Body of pancreas (tissue), 4 donors: Measurements from ENCODE around the gene CPEB4. TPM values are rescaled to one million over a fixed set of nuclear protein-coding genes. Genes with fewer than 3 reads are reported as not detected.

ENCODE experiments used
- ATAC-seq: fragments of 150-250 bp; one replicate; pipeline ENCODE4 v1.9.1; 2016
- DNase-seq, 4 donors: peaks; one replicate each; pipeline ENCODE4 v3.0.0-alpha.2; 2019
- H3K27ac ChIP-seq, 4 donors: fragments of 200-600 bp; sonication (generic); 1 replicate in 3 of 4; 2 replicates in 1 of 4; pipeline versions ENCODE4 v1.5.1 to v1.6.1; 2016 to 2019; ENCODE audit warnings: mild to moderate bottlenecking in 1 of 4, mixed read lengths in 1 of 4, moderate library complexity in 1 of 4
- H3K27me3 ChIP-seq, 2 donors: fragments of 200-600 bp; sonication (generic); one replicate each; pipeline ENCODE4 v1.6.0; 2016; ENCODE audit warnings: mild to moderate bottlenecking in 1 of 2
- H3K36me3 ChIP-seq, 2 donors: fragments of 200-600 bp; sonication (generic); replicated peaks in 1 of 2; 2 replicates each; pipeline ENCODE4 v1.5.1; 2016; ENCODE audit warnings: low read depth in 2 of 2; ENCODE audit not compliant: insufficient read depth in 1 of 2
- H3K4me1 ChIP-seq: fragments of 200-600 bp; sonication (generic); one replicate; pipeline ENCODE4 v1.6.0; 2016
- H3K4me3 ChIP-seq, 2 donors: fragments of 200-600 bp; sonication (generic); 1 replicate in 1 of 2; 2 replicates in 1 of 2; pipeline ENCODE4 v1.5.1; 2016 to 2019
- H3K9me3 ChIP-seq, 3 donors: fragments of 200-600 bp; sonication (generic); 1 replicate in 2 of 3; 2 replicates in 1 of 3; pipeline ENCODE4 v1.5.1; 2016
- CTCF ChIP-seq, 7 experiments: fragments of 450-650 bp in 4 of 7; fragments of 200-600 bp in 3 of 7; sonication (generic) in 3 of 7; IDR thresholded peaks; one replicate each; pipeline ENCODE4 v1.5.1; 2016 to 2019; ENCODE audit warnings: antibody characterized with exemption in 7 of 7
- POLR2A ChIP-seq, 3 donors: fragments of 450-650 bp; IDR thresholded peaks; one replicate each; pipeline ENCODE4 v1.6.1; 2016; ENCODE audit warnings: antibody characterized with exemption in 3 of 3, mild to moderate bottlenecking in 2 of 3
- WGBS, 2 donors: methylation state at CpG; one replicate each; pipeline ENCODE4 v1.1.5; 2017; 5-methylcytosine and 5-hydroxymethylcytosine counted together
- intact Hi-C: fragments of 100-400 bp; cut with DNase I; formaldehyde crosslinking; loops from one replicate; pipeline ENCODE4 v1.15.1; 2023
- total RNA-seq, 2 donors: library from RNA; depleted of rRNA; stranded (reverse); fragments of >200 nt; gene quantifications; one replicate each; pipeline ENCODE4 v1.1.0, GENCODE V29; 2016

The CPEB4 gene
- total RNA-seq, 2 donors from 2014 or later, result 35.3 to 35.6 TPM

GRCh38 chr5:173989432-173990082, 101.4 kb downstream of the CPEB4 start:
- Histone ChIP-seq H3K27me3 (no peaks in the 10 kb centered on the region), H3K36me3 (no peaks in the 10 kb centered on the region), H3K27ac (no peak overlapping the region), H3K4me1 (no peaks in the 10 kb centered on the region), H3K4me3 (no peak overlapping the region), H3K9me3 (no peaks in the 10 kb centered on the region)
- intact Hi-C loops, result no loop called here
- WGBS, 2 donors, result 89 to 95% methylated on average over 25 to 40 of the region's 41 CpGs
- no peak for ATAC-seq
- no peak for DNase-seq
- TF ChIP-seq POLR2A (IDR thresholded peaks at IDR 0.05) (no peak), CTCF (IDR thresholded peaks at IDR 0.05) (no peak)

GRCh38 chr5:173997331-173997730, 109.2 kb downstream of the CPEB4 start:
- 61 to 68% methylated on average over 4 of the region's 4 CpGs for WGBS, 2 donors
- no peak for ATAC-seq
- Histone ChIP-seq H3K27ac (no peak overlapping the region), H3K36me3 (no peaks in the 10 kb centered on the region), H3K4me1 (no peaks in the 10 kb centered on the region), H3K9me3 (no peaks in the 10 kb centered on the region), H3K27me3 (no peaks in the 10 kb centered on the region), H3K4me3 (no peak overlapping the region)
- intact Hi-C loops, result no loop called here
- TF ChIP-seq POLR2A (IDR thresholded peaks at IDR 0.05) (no peak), CTCF (IDR thresholded peaks at IDR 0.05) (no peak)
- no peak for DNase-seq

- TF ChIP-seq CTCF (IDR thresholded peaks at IDR 0.05), result no peak
- no peak for TF ChIP-seq POLR2A (IDR thresholded peaks at IDR 0.05)
- no peak for DNase-seq
- 55 to 64% methylated on average over 4 of the region's 4 CpGs for WGBS, 2 donors
- H3K36me3 ChIP-seq, result no peaks in the 10 kb centered on the region
- ATAC-seq, result no peak
- H3K27ac ChIP-seq, result no peak overlapping the region
- no peak overlapping the region for H3K4me3 ChIP-seq
- H3K4me1 ChIP-seq, result no peaks in the 10 kb centered on the region
- intact Hi-C loops, result no loop called here
- H3K9me3 ChIP-seq, result no peaks in the 10 kb centered on the region
- no peaks in the 10 kb centered on the region for H3K27me3 ChIP-seq
Measured at GRCh38 chr5:173998531-173998930, 110.4 kb downstream of the CPEB4 start.

- ATAC-seq (no peak), DNase-seq (no peak)
- Histone ChIP-seq H3K27me3 (no peaks in the 10 kb centered on the region), H3K4me1 (no peaks in the 10 kb centered on the region), H3K27ac (no peak overlapping the region), H3K9me3 (no peaks in the 10 kb centered on the region), H3K4me3 (no peak overlapping the region), H3K36me3 (no peaks in the 10 kb centered on the region)
- intact Hi-C loops, result no loop called here
- 84 to 90% methylated on average over 4 of the region's 4 CpGs for WGBS, 2 donors
- TF ChIP-seq CTCF (IDR thresholded peaks at IDR 0.05) (no peak), POLR2A (IDR thresholded peaks at IDR 0.05) (no peak)
Measured at GRCh38 chr5:174000076-174000475, 111.9 kb downstream of the CPEB4 start.

- intact Hi-C loops, result no loop called here
- no peaks in the 10 kb centered on the region for H3K27me3 ChIP-seq
Measured at GRCh38 chr5:174003795-174004194, 115.6 kb downstream of the CPEB4 start.

More at GRCh38 chr5:174003795-174004194, 115.6 kb downstream of the CPEB4 start:
- no peak overlapping the region for H3K4me3 ChIP-seq
- TF ChIP-seq POLR2A (IDR thresholded peaks at IDR 0.05) (no peak), CTCF (IDR thresholded peaks at IDR 0.05) (no peak)
- H3K9me3 ChIP-seq, result no peaks in the 10 kb centered on the region
- H3K4me1 ChIP-seq, result no peaks in the 10 kb centered on the region
- no peak overlapping the region for H3K27ac ChIP-seq
- ATAC-seq (no peak), DNase-seq (no peak)
- H3K36me3 ChIP-seq, result no peaks in the 10 kb centered on the region
